Measurements from ENCODE around the gene FGF12. TPM values are rescaled to one million over a fixed set of nuclear protein-coding genes. Genes with fewer than 3 reads are reported as not detected.

FGF12 gene
- polyA plus RNA-seq, 1 of the 3 experiments (the other 2 are of a cell fraction): 0.30 TPM

- Histone ChIP-seq H3K9me3 (no peaks in the 10 kb centered on the region), H3K36me3 (replicated peaks in 1 of 2; ENCODE audit: control insufficient read depth in 1 of 2, insufficient read depth in 2 of 2, low read length in 1 of 2) (no peaks in the 10 kb centered on the region), H4K20me1 (ENCODE audit: insufficient read depth) (no peaks in the 10 kb centered on the region), H3K27me3 (ENCODE audit: insufficient read depth) (no peaks in the 10 kb centered on the region), H3K79me2 (ENCODE audit: insufficient read depth) (no peaks in the 10 kb centered on the region), H3F3A (replicated peaks; ENCODE audit: insufficient read depth) (no peaks in the 10 kb centered on the region), H3K27ac (ENCODE audit: low read depth in 2 of 2, low read length in 1 of 2) (no peak overlapping the region), H3K4me3 (ENCODE audit: low read depth in 2 of 2, low read length in 1 of 2) (no peak overlapping the region), H3K9ac (no peak overlapping the region), H3K4me2 (no peak overlapping the region), H3K4me1 (ENCODE audit: control insufficient read depth in 1 of 2, insufficient read depth in 2 of 2, low read depth in 1 of 2, low read length in 1 of 2) (no peaks in the 10 kb centered on the region), H2AFZ (ENCODE audit: low read depth) (no peak overlapping the region), H3K9me2 (no peaks in the 10 kb centered on the region)
- 0% methylated on average over 1 of the region's 1 CpG for WGBS (ENCODE audit: low lambda C conversion rate)
- ChIA-PET CTCF (no interaction called here), POLR2A (no interaction called here)
- no peak for DNase-seq
- TF ChIP-seq RFX5 (IDR thresholded peaks at IDR 0.05; ENCODE audit: low read length) (no peak), EZH2phosphoT487 (IDR thresholded peaks at IDR 0.05; ENCODE audit: borderline replicate concordance, low read depth) (no peak), EP300 (IDR thresholded peaks at IDR 0.05; ENCODE audit: borderline replicate concordance in 1 of 2, low read depth in 1 of 2, low read length in 1 of 2) (no peak), RAD21 (IDR thresholded peaks at IDR 0.05; ENCODE audit: low read length) (no peak), SMC3 (IDR thresholded peaks at IDR 0.05; ENCODE audit: low read depth, low read length) (no peak), NRF1 (IDR thresholded peaks at IDR 0.05; ENCODE audit: low read depth, low read length) (no peak), POLR2AphosphoS5 (IDR thresholded peaks at IDR 0.05; ENCODE audit: low read depth, low read length) (no peak), FOXJ3 (CRISPR knock-in tag; IDR thresholded peaks at IDR 0.05) (no peak)
- TF ChIP-seq, protein P1, sequence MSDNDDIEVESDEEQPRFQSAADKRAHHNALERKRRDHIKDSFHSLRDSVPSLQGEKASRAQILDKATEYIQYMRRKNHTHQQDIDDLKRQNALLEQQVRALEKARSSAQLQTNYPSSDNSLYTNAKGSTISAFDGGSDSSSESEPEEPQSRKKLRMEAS (IDR thresholded peaks at IDR 0.05; ENCODE audit: low read depth): no peak
- TF ChIP-seq, protein P2, sequence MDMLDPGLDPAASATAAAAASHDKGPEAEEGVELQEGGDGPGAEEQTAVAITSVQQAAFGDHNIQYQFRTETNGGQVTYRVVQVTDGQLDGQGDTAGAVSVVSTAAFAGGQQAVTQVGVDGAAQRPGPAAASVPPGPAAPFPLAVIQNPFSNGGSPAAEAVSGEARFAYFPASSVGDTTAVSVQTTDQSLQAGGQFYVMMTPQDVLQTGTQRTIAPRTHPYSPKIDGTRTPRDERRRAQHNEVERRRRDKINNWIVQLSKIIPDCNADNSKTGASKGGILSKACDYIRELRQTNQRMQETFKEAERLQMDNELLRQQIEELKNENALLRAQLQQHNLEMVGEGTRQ (IDR thresholded peaks at IDR 0.05; ENCODE audit: borderline replicate concordance, low read depth, low read length): no peak
- TF ChIP-seq, protein P3, sequence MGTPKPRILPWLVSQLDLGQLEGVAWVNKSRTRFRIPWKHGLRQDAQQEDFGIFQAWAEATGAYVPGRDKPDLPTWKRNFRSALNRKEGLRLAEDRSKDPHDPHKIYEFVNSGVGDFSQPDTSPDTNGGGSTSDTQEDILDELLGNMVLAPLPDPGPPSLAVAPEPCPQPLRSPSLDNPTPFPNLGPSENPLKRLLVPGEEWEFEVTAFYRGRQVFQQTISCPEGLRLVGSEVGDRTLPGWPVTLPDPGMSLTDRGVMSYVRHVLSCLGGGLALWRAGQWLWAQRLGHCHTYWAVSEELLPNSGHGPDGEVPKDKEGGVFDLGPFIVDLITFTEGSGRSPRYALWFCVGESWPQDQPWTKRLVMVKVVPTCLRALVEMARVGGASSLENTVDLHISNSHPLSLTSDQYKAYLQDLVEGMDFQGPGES (IDR thresholded peaks at IDR 0.05; ENCODE audit: low read depth, low read length): no peak
These were observed 482.8 kb downstream of the FGF12 start for GRCh38 chr3:192244591-192244990.

DNA sequence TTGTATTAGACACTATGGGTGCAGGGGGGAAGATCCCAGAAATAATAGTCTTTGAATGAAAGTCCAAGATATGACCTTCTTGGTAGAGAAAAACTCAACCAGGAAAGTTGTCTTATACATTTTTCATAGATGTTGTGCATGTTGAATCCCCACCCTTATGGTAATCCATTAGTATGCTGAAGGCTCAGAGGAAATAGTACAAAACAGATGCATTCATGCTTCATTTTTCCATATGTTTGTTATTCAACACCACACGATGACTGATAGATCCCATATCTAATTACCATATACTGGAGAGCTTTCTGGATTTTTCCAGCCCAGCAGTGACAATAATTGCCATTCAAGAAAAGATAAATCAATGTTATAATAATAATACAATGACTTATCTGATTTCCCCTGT is 487.4 kb downstream of the FGF12 start:
- Histone ChIP-seq H3K9me2 (no peaks in the 10 kb centered on the region), H3K4me2 (no peak overlapping the region), H3K27ac (ENCODE audit: low read depth in 2 of 2, low read length in 1 of 2) (no peak overlapping the region), H3K79me2 (ENCODE audit: insufficient read depth) (no peaks in the 10 kb centered on the region), H4K20me1 (ENCODE audit: insufficient read depth) (no peaks in the 10 kb centered on the region), H3K9me3 (no peaks in the 10 kb centered on the region), H3K27me3 (ENCODE audit: insufficient read depth) (no peaks in the 10 kb centered on the region), H3K36me3 (replicated peaks in 1 of 2; ENCODE audit: control insufficient read depth in 1 of 2, insufficient read depth in 2 of 2, low read length in 1 of 2) (no peaks in the 10 kb centered on the region), H3K9ac (no peak overlapping the region), H2AFZ (ENCODE audit: low read depth) (no peak overlapping the region), H3K4me3 (ENCODE audit: low read depth in 2 of 2, low read length in 1 of 2) (no peak overlapping the region), H3F3A (replicated peaks; ENCODE audit: insufficient read depth) (no peaks in the 10 kb centered on the region), H3K4me1 (ENCODE audit: control insufficient read depth in 1 of 2, insufficient read depth in 2 of 2, low read depth in 1 of 2, low read length in 1 of 2) (no peaks in the 10 kb centered on the region)
- TF ChIP-seq POLR2AphosphoS5 (IDR thresholded peaks at IDR 0.05; ENCODE audit: low read depth, low read length) (no peak), GATA2 (CRISPR knock-in tag; IDR thresholded peaks at IDR 0.05) (no peak), RFX5 (IDR thresholded peaks at IDR 0.05; ENCODE audit: low read length) (no peak), NFIC (IDR thresholded peaks at IDR 0.05; ENCODE audit: borderline replicate concordance) (no peak), MXI1 (IDR thresholded peaks at IDR 0.05; ENCODE audit: low read depth, low read length) (no peak)
- TF ChIP-seq, protein P4, sequence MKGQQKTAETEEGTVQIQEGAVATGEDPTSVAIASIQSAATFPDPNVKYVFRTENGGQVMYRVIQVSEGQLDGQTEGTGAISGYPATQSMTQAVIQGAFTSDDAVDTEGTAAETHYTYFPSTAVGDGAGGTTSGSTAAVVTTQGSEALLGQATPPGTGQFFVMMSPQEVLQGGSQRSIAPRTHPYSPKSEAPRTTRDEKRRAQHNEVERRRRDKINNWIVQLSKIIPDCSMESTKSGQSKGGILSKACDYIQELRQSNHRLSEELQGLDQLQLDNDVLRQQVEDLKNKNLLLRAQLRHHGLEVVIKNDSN (IDR thresholded peaks at IDR 0.05; ENCODE audit: borderline replicate concordance, low read depth): no peak
- no peak for DNase-seq
- CTCF ChIA-PET: interaction anchor here (0.6 kb wide), 1 partner anchor 52 kb away, joined by 3 read pairs; no protein-coding TSS in a partner anchor
- POLR2A ChIA-PET: no interaction called here
- WGBS (ENCODE audit: low lambda C conversion rate): 0% methylated on average over 1 of the region's 1 CpG
